H1 (cell line): ENCODE data around the gene CDK10. TPM values are rescaled to one million over a fixed set of nuclear protein-coding genes. Genes with fewer than 3 reads are reported as not detected.

Source experiments
- BACH1 ChIP-seq: IDR thresholded peaks from 2 replicates; pipeline ENCODE4 v1.6.1; 2012; ENCODE audit warnings: low read length, improper control_type of control experiment
- CHD1 ChIP-seq: IDR thresholded peaks from 2 replicates; pipeline ENCODE4 v1.6.1; 2012; ENCODE audit warnings: low read depth, low read length, improper control_type of control experiment
- CHD2 ChIP-seq: IDR thresholded peaks from 2 replicates; pipeline ENCODE4 v1.6.1; 2012; ENCODE audit warnings: low read length, improper control_type of control experiment
- FOSL1 ChIP-seq: IDR thresholded peaks from 2 replicates; pipeline ENCODE4 v1.6.1; 2011; ENCODE audit warnings: mild to moderate bottlenecking, low read depth, low read length, moderate library complexity; ENCODE audit not compliant: insufficient read depth
- HDAC6 ChIP-seq: IDR thresholded peaks from one replicate; pipeline ENCODE4 v1.7.1; 2012; ENCODE audit warnings: low read depth, mild to moderate bottlenecking, inconsistent platforms, low read length, moderate library complexity
- POLR2AphosphoS5 ChIP-seq: IDR thresholded peaks from 2 replicates; pipeline ENCODE4 v1.6.1; 2011; ENCODE audit warnings: low read depth, low read length
- RAD21 ChIP-seq, 2 experiments: IDR thresholded peaks in 1 of 2; conservative IDR thresholded peaks in 1 of 2; 2 replicates each; pipeline ENCODE4 v1.6.1; 2011; ENCODE audit warnings: low read depth in 2 of 2, low read length in 2 of 2, improper control_type of control experiment in 1 of 2, inconsistent platforms in 1 of 2, mild to moderate bottlenecking in 1 of 2, moderate library complexity in 1 of 2
- SP1 ChIP-seq: IDR thresholded peaks from 2 replicates; pipeline ENCODE4 v1.6.1; 2011; ENCODE audit warnings: low read depth, low read length
- SUZ12 ChIP-seq: fragments of 200-600 bp; sonication (generic); IDR thresholded peaks from 2 replicates; pipeline ENCODE4 v1.6.1; 2012; ENCODE audit warnings: mild to moderate bottlenecking, inconsistent platforms, low read length, moderate library complexity, mixed read lengths
- polyA plus RNA-seq, 7 experiments: library from polyadenylated mRNA; depleted of rRNA in 3 of 7; stranded (reverse) in 5 of 7; unstranded in 2 of 7; fragments of >200 nt in 5 of 7; fragments of 200-250 nt in 2 of 7; gene quantifications; 1 replicate in 5 of 7; 2 replicates in 1 of 7; 4 replicates in 1 of 7; pipeline versions ENCODE4 v1.2.1 to v1.2.3, GENCODE V29; 2011 to 2013; ENCODE audit warnings: missing spikeins in 2 of 7, mixed read lengths in 2 of 7
- total RNA-seq: library from RNA; stranded (reverse); fragmentation: NEBNext Ultra II Directional; extraction: Animal tissue kit (Norgen Biotek cat#: 25700); gene quantifications from 2 replicates; pipeline ENCODE4 v1.2.1, GENCODE V29; 2021
- TF ChIP-seq, protein P1 (sequence below): fragments of 300-600 bp; sonication (generic); IDR thresholded peaks from 2 replicates; pipeline ENCODE4 v1.7.1; 2012; ENCODE audit warnings: low read length, moderate library complexity, mild to moderate bottlenecking, inconsistent platforms; ENCODE audit not compliant: insufficient replicate concordance

Gene CDK10
- total and polyA plus RNA-seq, 2 of the 8 experiments (the other 6 are each of a cell fraction or from before 2014, with no cell fraction given): 49.5 to 83.9 TPM

DNA sequence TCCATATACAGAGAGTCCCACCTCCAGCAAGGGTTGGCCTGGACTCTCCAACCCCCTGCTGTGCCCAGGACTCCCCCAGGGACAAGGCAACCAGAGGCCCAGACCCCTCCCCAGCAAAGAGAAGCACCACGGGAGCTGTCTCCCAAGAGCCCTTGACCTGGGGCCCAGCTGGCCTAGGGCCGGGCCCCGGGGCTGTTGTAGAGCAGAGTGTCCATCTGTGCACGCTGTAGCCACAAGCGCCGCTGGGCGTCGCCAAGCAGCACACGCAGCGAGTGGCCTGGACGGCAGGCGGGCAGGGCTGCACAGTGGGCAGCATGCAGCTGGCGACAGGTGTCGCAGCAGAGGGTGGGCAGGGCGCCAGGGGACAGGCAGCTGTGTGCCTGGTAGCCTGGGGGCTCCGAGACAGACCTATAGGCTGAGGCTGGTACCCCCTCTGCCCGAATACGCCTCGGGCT lies 10.7 kb downstream of the CDK10 start (continued):
- TF ChIP-seq SUZ12: no peak
- no peak for TF ChIP-seq CHD2
- TF ChIP-seq HDAC6: no peak
- no peak for TF ChIP-seq BACH1
- TF ChIP-seq, protein P1, sequence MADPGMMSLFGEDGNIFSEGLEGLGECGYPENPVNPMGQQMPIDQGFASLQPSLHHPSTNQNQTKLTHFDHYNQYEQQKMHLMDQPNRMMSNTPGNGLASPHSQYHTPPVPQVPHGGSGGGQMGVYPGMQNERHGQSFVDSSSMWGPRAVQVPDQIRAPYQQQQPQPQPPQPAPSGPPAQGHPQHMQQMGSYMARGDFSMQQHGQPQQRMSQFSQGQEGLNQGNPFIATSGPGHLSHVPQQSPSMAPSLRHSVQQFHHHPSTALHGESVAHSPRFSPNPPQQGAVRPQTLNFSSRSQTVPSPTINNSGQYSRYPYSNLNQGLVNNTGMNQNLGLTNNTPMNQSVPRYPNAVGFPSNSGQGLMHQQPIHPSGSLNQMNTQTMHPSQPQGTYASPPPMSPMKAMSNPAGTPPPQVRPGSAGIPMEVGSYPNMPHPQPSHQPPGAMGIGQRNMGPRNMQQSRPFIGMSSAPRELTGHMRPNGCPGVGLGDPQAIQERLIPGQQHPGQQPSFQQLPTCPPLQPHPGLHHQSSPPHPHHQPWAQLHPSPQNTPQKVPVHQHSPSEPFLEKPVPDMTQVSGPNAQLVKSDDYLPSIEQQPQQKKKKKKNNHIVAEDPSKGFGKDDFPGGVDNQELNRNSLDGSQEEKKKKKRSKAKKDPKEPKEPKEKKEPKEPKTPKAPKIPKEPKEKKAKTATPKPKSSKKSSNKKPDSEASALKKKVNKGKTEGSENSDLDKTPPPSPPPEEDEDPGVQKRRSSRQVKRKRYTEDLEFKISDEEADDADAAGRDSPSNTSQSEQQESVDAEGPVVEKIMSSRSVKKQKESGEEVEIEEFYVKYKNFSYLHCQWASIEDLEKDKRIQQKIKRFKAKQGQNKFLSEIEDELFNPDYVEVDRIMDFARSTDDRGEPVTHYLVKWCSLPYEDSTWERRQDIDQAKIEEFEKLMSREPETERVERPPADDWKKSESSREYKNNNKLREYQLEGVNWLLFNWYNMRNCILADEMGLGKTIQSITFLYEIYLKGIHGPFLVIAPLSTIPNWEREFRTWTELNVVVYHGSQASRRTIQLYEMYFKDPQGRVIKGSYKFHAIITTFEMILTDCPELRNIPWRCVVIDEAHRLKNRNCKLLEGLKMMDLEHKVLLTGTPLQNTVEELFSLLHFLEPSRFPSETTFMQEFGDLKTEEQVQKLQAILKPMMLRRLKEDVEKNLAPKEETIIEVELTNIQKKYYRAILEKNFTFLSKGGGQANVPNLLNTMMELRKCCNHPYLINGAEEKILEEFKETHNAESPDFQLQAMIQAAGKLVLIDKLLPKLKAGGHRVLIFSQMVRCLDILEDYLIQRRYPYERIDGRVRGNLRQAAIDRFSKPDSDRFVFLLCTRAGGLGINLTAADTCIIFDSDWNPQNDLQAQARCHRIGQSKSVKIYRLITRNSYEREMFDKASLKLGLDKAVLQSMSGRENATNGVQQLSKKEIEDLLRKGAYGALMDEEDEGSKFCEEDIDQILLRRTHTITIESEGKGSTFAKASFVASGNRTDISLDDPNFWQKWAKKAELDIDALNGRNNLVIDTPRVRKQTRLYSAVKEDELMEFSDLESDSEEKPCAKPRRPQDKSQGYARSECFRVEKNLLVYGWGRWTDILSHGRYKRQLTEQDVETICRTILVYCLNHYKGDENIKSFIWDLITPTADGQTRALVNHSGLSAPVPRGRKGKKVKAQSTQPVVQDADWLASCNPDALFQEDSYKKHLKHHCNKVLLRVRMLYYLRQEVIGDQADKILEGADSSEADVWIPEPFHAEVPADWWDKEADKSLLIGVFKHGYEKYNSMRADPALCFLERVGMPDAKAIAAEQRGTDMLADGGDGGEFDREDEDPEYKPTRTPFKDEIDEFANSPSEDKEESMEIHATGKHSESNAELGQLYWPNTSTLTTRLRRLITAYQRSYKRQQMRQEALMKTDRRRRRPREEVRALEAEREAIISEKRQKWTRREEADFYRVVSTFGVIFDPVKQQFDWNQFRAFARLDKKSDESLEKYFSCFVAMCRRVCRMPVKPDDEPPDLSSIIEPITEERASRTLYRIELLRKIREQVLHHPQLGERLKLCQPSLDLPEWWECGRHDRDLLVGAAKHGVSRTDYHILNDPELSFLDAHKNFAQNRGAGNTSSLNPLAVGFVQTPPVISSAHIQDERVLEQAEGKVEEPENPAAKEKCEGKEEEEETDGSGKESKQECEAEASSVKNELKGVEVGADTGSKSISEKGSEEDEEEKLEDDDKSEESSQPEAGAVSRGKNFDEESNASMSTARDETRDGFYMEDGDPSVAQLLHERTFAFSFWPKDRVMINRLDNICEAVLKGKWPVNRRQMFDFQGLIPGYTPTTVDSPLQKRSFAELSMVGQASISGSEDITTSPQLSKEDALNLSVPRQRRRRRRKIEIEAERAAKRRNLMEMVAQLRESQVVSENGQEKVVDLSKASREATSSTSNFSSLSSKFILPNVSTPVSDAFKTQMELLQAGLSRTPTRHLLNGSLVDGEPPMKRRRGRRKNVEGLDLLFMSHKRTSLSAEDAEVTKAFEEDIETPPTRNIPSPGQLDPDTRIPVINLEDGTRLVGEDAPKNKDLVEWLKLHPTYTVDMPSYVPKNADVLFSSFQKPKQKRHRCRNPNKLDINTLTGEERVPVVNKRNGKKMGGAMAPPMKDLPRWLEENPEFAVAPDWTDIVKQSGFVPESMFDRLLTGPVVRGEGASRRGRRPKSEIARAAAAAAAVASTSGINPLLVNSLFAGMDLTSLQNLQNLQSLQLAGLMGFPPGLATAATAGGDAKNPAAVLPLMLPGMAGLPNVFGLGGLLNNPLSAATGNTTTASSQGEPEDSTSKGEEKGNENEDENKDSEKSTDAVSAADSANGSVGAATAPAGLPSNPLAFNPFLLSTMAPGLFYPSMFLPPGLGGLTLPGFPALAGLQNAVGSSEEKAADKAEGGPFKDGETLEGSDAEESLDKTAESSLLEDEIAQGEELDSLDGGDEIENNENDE: no peak
- TF ChIP-seq RAD21 (IDR thresholded peaks at IDR 0.05 in 1 of 2, conservative IDR thresholded peaks at IDR 0.05 in 1 of 2; ENCODE audit: low read depth in 2 of 2, low read length in 2 of 2): no peak
- TF ChIP-seq SP1: no peak
- no peak for TF ChIP-seq CHD1
- no peak for TF ChIP-seq POLR2AphosphoS5
- TF ChIP-seq FOSL1: no peak
